Activated CD4-positive, alpha-beta T cell treated with anti-CD3 and anti-CD28 coated beads, Interleukin-10, Interleukin-2, amounts not matched to agents 100 ng/mL and 50 ng/mL, durations not matched to agents 16 hours and 8 hours (primary cell): ENCODE data around the gene TCN2.
"Not testable (repeated sequence)": the region's sequence is repeated elsewhere in the genome, so short reads cannot be mapped to it uniquely, and the experiment has no call there.

Experiments
- DNase-seq: peaks from one replicate; pipeline ENCODE4 v3.0.0-alpha.2; 2020

TCN2 gene

DNA sequence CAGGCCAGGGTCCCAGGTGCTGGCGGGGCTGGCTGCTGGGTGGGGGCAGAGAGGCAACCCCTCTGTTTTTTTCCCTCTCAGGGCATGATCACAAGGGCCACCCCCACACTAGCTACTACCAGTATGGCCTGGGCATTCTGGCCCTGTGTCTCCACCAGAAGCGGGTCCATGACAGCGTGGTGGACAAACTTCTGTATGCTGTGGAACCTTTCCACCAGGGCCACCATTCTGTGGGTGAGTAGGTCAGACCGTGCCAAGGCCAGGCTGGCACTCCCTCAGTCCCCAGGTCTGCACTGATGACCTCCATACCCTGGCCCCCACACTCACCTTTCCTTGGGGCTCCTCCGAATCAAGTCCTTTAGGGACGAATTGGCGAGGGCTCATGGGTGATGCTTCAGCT, 7.3 kb downstream of the TCN2 start:
- no peak for DNase-seq

DNA sequence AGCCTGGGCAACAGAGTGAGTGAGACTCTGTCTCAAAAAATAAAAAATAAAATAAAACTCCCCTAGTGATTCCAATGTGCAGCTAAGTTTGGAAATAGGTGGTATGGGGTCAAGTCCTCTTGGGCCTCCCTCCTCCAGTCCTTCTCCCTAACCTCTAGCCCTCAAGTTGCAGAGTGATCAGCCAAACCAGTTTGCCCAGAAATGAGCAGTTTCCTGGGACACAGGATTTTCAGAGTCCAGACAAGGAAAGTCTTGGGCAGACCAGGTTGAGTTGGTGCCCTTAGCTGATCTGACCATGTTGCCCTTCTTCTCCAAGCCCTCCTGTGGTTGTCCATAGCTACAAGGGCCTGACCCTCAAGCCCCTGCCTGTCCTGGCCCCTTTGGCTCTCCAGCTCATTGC, 7.9 kb downstream of the TCN2 start:
- no peak for DNase-seq

DNA sequence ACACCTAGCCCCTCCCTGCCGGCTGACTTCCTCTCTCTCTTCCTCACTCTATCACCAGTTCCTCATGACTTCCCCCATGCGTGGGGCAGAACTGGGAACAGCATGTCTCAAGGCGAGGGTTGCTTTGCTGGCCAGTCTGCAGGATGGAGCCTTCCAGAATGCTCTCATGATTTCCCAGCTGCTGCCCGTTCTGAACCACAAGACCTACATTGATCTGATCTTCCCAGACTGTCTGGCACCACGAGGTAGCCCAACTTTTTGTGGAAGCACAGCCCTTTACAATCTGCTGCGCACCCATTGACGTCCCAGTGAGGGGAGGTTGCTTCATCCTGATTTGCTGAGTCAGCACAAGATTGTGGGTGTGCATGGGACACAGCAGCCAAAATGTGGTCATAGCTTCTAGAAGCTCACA, 8.6 kb downstream of the TCN2 start:
- no peak for DNase-seq

DNA sequence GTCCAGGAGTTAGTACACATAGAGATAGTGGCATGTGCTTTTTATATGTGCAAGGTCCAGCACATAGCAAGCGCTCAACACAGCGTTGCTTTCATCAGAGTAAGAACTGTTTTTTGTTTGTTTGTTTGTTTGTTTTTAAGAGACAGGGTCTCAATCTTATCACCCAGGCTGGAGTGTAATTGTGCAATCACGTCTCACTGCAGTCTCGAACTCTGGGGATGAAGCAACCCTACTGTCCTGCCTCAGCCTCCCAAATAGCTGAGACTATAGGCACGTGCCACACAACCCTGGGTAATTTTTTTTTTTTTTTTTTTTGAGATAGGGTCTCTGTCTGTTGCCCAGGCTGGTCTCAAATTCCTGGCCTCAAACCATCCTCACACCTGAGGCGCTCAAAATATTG, 10.8 kb downstream of the TCN2 start:
- no peak for DNase-seq

- DNase-seq = not testable (repeated sequence)
Observed at GRCh38 chr22:30619909-30620308, 12.9 kb downstream of the TCN2 start.

- no peak for DNase-seq
Observed at GRCh38 chr22:30626413-30626812, 19.4 kb downstream of the TCN2 start.

- DNase-seq = no peak
Observed at GRCh38 chr22:30627471-30627870, 20.5 kb downstream of the TCN2 start.

GRCh38 chr22:30628491-30628890, 21.5 kb downstream of the TCN2 start:
- DNase-seq = no peak

DNA sequence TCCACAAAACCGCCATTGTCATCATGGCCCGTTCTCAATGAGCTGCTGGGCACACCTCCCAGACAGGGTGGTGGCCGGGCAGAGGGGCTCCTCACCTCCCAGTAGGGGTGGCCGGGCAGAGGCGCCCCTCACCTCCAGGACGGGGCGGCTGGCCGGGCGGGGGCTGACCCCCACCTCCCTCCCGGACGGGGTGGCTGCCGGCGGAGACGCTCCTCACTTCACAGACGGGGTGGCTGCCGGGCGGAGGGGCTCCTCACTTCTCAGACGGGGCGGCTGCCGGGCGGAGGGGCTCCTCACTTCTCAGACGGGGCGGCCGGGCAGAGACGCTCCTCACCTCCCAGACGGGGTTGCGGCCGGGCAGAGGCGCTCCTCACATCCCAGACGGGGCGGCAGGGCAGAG, 24.5 kb downstream of the TCN2 start:
- DNase-seq = not testable (repeated sequence)

GRCh38 chr22:30634471-30635233, 27.7 kb downstream of the TCN2 start:
- DNase-seq = peak; percentile 94

GRCh38 chr22:30635273-30636225, 28.6 kb downstream of the TCN2 start, which contains the start of gene SLC35E4:
Gene SLC35E4 (plus strand): TSS chr22:30635781. CDS start chr22:30636451, 670 bp downstream.
- DNase-seq = peak; percentile 98

DNA sequence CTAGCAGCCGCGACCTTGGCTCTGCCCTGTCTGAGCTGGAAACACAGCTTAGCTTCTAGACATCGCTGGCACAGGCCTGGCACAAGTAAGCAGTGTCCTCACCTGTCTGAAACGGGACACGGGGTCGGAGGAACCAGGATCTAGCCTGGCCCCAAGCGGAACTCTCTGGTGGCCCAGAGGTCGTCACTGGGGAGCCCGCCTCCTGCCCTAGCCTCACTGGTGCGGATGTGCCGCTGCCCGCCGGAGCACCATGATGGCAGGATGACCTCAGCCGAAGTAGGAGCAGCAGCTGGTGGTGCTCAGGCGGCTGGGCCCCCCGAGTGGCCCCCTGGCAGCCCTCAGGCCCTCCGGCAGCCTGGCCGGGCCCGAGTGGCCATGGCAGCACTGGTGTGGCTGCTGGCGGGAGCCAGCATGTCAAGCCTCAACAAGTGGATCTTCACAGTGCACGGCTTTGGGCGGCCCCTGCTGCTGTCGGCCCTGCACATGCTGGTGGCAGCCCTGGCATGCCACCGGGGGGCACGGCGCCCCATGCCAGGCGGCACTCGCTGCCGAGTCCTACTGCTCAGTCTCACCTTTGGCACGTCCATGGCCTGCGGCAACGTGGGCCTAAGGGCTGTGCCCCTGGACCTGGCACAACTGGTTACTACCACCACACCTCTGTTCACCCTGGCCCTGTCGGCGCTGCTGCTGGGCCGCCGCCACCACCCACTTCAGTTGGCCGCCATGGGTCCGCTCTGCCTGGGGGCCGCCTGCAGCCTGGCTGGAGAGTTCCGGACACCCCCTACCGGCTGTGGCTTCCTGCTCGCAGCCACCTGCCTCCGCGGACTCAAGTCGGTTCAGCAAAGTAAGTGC, 29.5 kb downstream of the TCN2 start:
- DNase-seq = peak; percentile 30

- no peak for DNase-seq
Observed at GRCh38 chr22:30637701-30638114, 30.7 kb downstream of the TCN2 start.

DNA sequence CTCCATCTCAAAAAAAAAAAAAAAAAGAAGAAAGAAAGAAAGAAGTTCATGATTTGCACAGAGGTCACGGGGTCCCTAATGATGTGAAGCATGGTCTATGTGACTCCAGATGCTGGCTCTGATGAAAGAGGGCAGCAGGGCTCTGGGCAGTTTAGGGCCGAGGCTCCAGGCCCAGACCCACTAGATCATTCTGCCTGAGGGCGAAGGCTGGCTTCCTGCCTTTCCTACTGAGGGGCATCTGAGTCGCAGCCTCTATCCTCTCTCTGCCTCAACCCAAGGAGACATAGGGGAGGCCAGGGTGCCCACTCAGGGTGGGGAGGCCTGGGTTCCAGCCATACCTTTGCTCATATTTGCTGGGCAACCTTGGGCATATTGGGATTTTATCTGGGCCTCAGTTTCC, 33.4 kb downstream of the TCN2 start:
- no peak for DNase-seq

- no peak for DNase-seq
Observed at GRCh38 chr22:30640839-30641430, 34.0 kb downstream of the TCN2 start.

GRCh38 chr22:30643055-30643875, 36.3 kb downstream of the TCN2 start:
- DNase-seq = no peak

DNA sequence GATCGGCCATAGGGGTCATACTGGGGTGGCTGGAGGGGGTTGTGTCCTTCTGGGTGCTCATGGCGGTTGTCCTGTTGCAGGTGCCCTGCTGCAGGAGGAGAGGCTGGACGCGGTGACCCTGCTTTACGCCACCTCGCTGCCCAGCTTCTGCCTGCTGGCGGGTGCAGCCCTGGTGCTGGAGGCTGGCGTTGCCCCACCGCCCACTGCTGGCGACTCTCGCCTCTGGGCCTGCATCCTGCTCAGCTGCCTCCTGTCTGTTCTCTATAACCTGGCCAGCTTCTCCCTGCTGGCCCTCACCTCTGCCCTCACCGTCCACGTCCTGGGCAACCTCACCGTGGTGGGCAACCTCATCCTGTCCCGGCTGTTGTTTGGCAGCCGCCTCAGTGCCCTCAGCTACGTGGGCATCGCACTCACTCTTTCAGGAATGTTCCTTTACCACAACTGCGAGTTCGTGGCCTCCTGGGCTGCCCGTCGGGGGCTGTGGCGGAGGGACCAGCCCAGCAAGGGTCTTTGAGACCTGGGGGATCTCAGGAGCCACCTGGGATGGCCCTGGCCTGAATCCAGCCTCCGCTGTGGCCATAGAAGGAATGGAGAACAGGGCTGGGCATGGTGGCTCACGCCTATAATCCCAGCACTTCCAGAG, 39.7 kb downstream of the TCN2 start:
- no peak for DNase-seq

GRCh38 chr22:30647536-30647935, 40.6 kb downstream of the TCN2 start:
- DNase-seq = no peak

DNA sequence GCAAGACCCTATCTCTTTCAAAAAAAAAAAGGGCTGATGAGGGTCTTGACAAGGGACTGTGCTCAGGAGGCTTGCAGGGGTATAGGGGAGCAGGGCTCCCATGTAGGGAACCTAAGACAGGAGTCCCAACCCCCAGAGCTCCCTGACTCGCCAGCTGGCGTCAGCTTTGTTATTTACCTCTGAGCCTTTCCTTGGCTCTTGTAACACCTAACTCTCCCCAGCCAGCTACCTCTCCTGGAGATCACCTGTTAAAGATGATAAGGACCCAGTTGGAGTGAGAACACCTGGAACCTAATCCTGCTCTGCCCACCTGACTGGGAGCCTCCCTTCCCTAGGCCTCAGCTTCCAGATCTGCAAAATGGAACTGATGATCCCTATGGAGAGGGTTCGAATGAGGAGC, 41.9 kb downstream of the TCN2 start:
- DNase-seq = no peak

GRCh38 chr22:30649430-30650007, 42.5 kb downstream of the TCN2 start:
- DNase-seq = peak; percentile 92
